Prostate gland (tissue), 2 donors: ENCODE measurements around the gene DNAJB5.

Source experiments
- POLR2A ChIP-seq: fragments of 450-650 bp; IDR thresholded peaks from one replicate; pipeline ENCODE4 v1.6.1; 2016; ENCODE audit warnings: antibody characterized with exemption, mild to moderate bottlenecking
- POLR2AphosphoS5 ChIP-seq: sonication (generic); formaldehyde crosslinking; IDR thresholded peaks from one replicate; pipeline ENCODE4 v1.6.1; 2017; ENCODE audit warnings: antibody characterized with exemption
- TF ChIP-seq, protein P1 (sequence below), 4 experiments: fragments of 200-600 bp in 2 of 4; fragments of 450-650 bp in 2 of 4; sonication (generic) in 2 of 4; IDR thresholded peaks; 1 replicate in 3 of 4; 2 replicates in 1 of 4; pipeline ENCODE4 v1.5.1; 2016 to 2019; ENCODE audit warnings: antibody characterized with exemption in 4 of 4, mild to moderate bottlenecking in 2 of 4, moderate library complexity in 2 of 4

GRCh38 chr9:34993502-34994259 is 4.1 kb downstream of the DNAJB5 start:
- TF ChIP-seq, protein P1, sequence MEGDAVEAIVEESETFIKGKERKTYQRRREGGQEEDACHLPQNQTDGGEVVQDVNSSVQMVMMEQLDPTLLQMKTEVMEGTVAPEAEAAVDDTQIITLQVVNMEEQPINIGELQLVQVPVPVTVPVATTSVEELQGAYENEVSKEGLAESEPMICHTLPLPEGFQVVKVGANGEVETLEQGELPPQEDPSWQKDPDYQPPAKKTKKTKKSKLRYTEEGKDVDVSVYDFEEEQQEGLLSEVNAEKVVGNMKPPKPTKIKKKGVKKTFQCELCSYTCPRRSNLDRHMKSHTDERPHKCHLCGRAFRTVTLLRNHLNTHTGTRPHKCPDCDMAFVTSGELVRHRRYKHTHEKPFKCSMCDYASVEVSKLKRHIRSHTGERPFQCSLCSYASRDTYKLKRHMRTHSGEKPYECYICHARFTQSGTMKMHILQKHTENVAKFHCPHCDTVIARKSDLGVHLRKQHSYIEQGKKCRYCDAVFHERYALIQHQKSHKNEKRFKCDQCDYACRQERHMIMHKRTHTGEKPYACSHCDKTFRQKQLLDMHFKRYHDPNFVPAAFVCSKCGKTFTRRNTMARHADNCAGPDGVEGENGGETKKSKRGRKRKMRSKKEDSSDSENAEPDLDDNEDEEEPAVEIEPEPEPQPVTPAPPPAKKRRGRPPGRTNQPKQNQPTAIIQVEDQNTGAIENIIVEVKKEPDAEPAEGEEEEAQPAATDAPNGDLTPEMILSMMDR (IDR thresholded peaks at IDR 0.05) = no peak
- TF ChIP-seq POLR2AphosphoS5 = peak; percentile 18
- TF ChIP-seq POLR2A = no peak
